Lower leg skin (tissue), 3 donors: ENCODE data around the gene IP6K3.

Source experiments
- POLR2A ChIP-seq, 2 donors: fragments of 450-650 bp; IDR thresholded peaks; one replicate each; pipeline ENCODE4 v1.6.1; 2016 to 2017; ENCODE audit warnings: antibody characterized with exemption in 2 of 2, mild to moderate bottlenecking in 1 of 2, moderate library complexity in 1 of 2
- TF ChIP-seq, protein P1 (sequence below), 3 donors: fragments of 450-650 bp; IDR thresholded peaks; one replicate each; pipeline ENCODE4 v1.5.1; 2016; ENCODE audit warnings: antibody characterized with exemption in 3 of 3, mild to moderate bottlenecking in 3 of 3, moderate library complexity in 2 of 3

DNA sequence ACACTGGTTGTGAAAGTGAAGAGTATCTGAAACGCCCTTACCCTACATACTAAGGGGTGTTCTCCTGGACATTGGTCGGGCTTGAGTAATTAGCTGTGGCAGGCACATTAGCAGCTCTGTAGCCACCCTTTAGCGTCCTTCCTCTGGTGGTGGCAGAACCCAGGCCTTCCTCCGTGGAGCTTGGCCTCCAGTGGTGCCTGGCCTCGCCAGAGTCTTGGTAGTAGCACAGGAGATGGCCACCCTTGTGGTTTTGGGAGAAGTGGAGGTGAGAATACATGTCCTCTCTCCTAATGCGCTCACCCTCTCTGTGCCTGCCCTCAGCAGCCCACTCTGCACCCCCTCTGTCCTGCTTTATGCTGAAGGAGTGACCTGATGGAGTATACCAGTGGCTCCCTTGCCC is 17.6 kb downstream of the IP6K3 start:
- TF ChIP-seq, protein P1, sequence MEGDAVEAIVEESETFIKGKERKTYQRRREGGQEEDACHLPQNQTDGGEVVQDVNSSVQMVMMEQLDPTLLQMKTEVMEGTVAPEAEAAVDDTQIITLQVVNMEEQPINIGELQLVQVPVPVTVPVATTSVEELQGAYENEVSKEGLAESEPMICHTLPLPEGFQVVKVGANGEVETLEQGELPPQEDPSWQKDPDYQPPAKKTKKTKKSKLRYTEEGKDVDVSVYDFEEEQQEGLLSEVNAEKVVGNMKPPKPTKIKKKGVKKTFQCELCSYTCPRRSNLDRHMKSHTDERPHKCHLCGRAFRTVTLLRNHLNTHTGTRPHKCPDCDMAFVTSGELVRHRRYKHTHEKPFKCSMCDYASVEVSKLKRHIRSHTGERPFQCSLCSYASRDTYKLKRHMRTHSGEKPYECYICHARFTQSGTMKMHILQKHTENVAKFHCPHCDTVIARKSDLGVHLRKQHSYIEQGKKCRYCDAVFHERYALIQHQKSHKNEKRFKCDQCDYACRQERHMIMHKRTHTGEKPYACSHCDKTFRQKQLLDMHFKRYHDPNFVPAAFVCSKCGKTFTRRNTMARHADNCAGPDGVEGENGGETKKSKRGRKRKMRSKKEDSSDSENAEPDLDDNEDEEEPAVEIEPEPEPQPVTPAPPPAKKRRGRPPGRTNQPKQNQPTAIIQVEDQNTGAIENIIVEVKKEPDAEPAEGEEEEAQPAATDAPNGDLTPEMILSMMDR (IDR thresholded peaks at IDR 0.05), result no peak
- no peak for TF ChIP-seq POLR2A (IDR thresholded peaks at IDR 0.05)
